Neutrophil (primary cell): ENCODE data around the gene PCGF2.

Experiments
- H3K27ac ChIP-seq: fragments of 200-600 bp; sonication (generic); 2 replicates; pipeline ENCODE4 v1.5.1; 2016; ENCODE audit warnings: mild to moderate bottlenecking, moderate library complexity
- H3K27me3 ChIP-seq: fragments of 200-600 bp; sonication (generic); 2 replicates; pipeline ENCODE4 v1.6.0; 2016; ENCODE audit warnings: mild to moderate bottlenecking
- H3K36me3 ChIP-seq: fragments of 200-600 bp; sonication (generic); 2 replicates; pipeline ENCODE4 v1.5.1; 2017
- H3K4me1 ChIP-seq, 2 experiments: fragments of 200-600 bp in 1 of 2; sonication (generic) in 1 of 2; 1 replicate in 1 of 2; 2 replicates in 1 of 2; pipeline versions ENCODE4 v1.5.1 to v1.6.1; 2013 to 2016; ENCODE audit warnings: low read depth in 1 of 2, low read length in 1 of 2, mild to moderate bottlenecking in 1 of 2, moderate library complexity in 1 of 2; ENCODE audit not compliant: control insufficient read depth in 1 of 2, insufficient read depth in 1 of 2
- H3K4me3 ChIP-seq, 2 experiments: fragments of 200-600 bp in 1 of 2; sonication (generic) in 1 of 2; 1 replicate in 1 of 2; 2 replicates in 1 of 2; pipeline ENCODE4 v1.5.1; 2013 to 2016; ENCODE audit warnings: low read depth in 1 of 2, low read length in 1 of 2, mild to moderate bottlenecking in 1 of 2, moderate library complexity in 1 of 2
- H3K9me3 ChIP-seq: fragments of 200-600 bp; sonication (generic); 2 replicates; pipeline ENCODE4 v1.5.1; 2016
- CTCF ChIP-seq: fragments of 200-600 bp; sonication (generic); IDR thresholded peaks from 2 replicates; pipeline ENCODE4 v1.5.1; 2016; ENCODE audit warnings: antibody characterized with exemption

PCGF2 gene

DNA sequence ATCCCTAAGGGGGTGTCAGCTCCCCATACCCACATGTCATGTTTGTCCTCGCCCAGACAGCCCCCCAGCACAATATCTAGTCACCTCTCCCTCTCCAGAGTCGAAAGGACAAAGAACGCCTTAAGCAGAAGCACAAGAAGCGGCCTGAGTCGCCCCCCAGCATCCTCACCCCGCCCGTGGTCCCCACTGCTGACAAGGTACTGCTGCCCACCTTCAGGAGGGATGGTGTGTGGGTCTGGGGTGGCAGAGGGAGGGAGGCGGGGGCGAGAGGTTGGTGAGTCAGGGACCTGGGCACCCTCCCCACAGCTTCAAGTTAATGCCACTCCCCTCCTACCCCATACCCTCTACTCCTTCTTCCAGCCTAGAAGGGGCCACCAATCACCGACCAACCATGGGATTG lies 35.5 kb downstream of the PCGF2 start:
- Histone ChIP-seq H3K9me3 (no peaks in the 10 kb centered on the region), H3K27ac (no peak overlapping the region), H3K27me3 (no peaks in the 10 kb centered on the region), H3K36me3 (peaks cover 83% of the 10 kb centered on the region), H3K4me3 (no peak overlapping the region), H3K4me1 (no peaks in the 10 kb centered on the region)
- no peak for TF ChIP-seq CTCF

- Histone ChIP-seq H3K9me3 (no peaks in the 10 kb centered on the region), H3K4me3 (no peak overlapping the region), H3K4me1 (peaks cover 0 to 5% of the 10 kb centered on the region in 2 experiments), H3K27ac (no peak overlapping the region), H3K36me3 (peaks cover 77% of the 10 kb centered on the region), H3K27me3 (no peaks in the 10 kb centered on the region)
- no peak for TF ChIP-seq CTCF
These were observed 36.2 kb downstream of the PCGF2 start for GRCh38 chr17:38711792-38712571.

DNA sequence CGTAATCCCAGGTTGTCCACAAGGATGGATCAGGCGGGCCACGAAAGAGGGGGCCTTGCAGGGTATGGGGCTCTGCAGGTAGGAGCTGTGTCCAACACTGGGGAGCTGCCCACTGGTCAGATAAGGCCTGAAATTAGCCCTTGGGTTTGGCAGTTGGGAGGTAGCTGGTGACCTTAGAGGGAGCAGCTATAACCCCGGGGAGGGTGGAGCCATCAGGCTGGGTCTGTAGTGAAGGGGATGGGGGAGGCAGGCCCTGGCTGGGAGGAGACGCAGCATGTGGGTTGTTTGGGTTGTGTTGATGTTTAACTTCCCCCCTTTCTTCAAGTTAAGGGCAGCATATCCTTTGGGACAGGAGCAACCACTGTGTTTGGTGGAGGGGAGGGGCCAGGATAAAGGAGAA lies 37.2 kb downstream of the PCGF2 start:
- peaks cover 9 to 15% of the 10 kb centered on the region in 2 experiments for H3K4me1 ChIP-seq
- no peak for TF ChIP-seq CTCF
- no peaks in the 10 kb centered on the region for H3K9me3 ChIP-seq
- peaks cover 9% of the 10 kb centered on the region for H3K27me3 ChIP-seq
- H3K36me3 ChIP-seq: peaks cover 67% of the 10 kb centered on the region
- H3K4me3 ChIP-seq: no peak overlapping the region
- no peak overlapping the region for H3K27ac ChIP-seq

DNA sequence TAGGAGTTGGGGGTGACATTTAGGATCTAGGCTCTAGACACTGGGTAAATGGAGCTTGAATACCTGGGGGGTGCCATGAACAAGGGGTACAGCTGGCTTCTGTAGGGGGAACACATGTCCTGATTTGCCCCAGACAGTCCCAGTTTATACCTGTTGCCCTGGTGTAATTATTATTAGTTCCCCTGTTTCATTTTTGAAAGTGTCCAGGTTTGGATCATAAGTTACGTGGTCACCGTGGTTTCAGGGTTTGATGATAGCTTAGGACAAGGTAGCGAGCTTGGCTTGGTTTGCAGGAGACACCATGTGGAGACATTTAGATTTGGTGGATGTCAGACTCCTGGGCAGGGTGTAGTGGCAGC lies 37.6 kb downstream of the PCGF2 start:
- H3K4me3 ChIP-seq: no peak overlapping the region
- H3K36me3 ChIP-seq: peaks cover 63% of the 10 kb centered on the region
- TF ChIP-seq CTCF: no peak
- H3K4me1 ChIP-seq: peaks cover 12 to 19% of the 10 kb centered on the region in 2 experiments
- H3K27ac ChIP-seq: no peak overlapping the region
- H3K9me3 ChIP-seq: no peaks in the 10 kb centered on the region
- H3K27me3 ChIP-seq: peaks cover 13% of the 10 kb centered on the region

DNA sequence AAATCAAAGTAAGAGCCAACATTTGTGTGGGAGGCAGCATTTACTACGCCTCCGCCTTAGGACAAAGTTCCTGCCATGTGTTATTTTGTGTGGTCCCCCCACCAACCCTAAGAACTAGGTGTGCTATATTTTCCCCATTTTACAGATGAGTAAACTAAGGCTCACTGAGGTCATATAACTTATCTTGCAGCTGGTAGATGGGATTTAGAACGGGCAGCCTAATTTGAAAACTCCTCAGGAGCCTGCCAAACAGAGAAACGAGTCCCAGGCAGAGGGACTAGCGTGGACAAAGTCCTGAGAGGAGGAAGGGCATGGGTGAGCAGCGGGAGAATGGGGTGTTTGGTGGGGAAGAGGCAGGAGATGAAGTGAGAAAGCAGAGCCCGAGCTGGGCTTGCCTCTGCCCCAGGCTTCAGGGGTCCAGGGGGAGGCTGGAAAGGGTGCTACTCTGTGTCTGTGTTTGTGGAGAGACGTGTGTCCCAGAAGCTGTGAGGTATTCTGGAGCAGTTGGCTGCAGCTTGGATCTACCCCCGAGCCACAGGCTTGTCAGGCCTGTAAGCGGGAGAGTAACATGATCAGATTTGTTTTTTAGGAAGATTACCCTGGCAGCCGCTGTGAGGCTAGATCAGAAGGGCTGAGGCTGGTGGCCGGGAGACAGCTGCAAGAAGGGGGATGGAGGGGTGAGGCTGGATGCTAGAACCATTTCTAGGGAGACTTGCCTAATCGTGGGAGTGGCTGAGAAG lies 38.1 kb downstream of the PCGF2 start:
- Histone ChIP-seq H3K4me1 (peaks cover 12 to 19% of the 10 kb centered on the region in 2 experiments), H3K9me3 (no peaks in the 10 kb centered on the region), H3K27me3 (peaks cover 14% of the 10 kb centered on the region), H3K36me3 (peaks cover 57% of the 10 kb centered on the region), H3K4me3 (no peak overlapping the region), H3K27ac (no peak overlapping the region)
- TF ChIP-seq CTCF: no peak
